ENCODE measurements around the gene TSPEAR. TPM values are rescaled to one million over a fixed set of nuclear protein-coding genes. Genes with fewer than 3 reads are reported as not detected.

Gene TSPEAR
- total and polyA plus RNA-seq, 2 donors from 2014 or later = 0.09 to 0.22 TPM

GRCh38 chr21:44499631-44500030, 211.7 kb downstream of the TSPEAR start:
- Histone ChIP-seq H3K9me3 (ENCODE audit: control insufficient read depth in 2 of 3, insufficient read depth in 1 of 3, low read length in 3 of 3) (no peaks in the 10 kb centered on the region), H3K36me3 (ENCODE audit: control insufficient read depth in 2 of 3, insufficient read depth in 3 of 3, low read length in 3 of 3) (no peaks in the 10 kb centered on the region), H3K27ac (ENCODE audit: low read depth in 2 of 2, low read length in 2 of 2) (no peak overlapping the region), H3K4me1 (ENCODE audit: control insufficient read depth in 2 of 3, insufficient read depth in 2 of 3, low read depth in 1 of 3, low read length in 3 of 3) (no peaks in the 10 kb centered on the region), H3K4me3 (ENCODE audit: low read length in 3 of 3) (no peak overlapping the region), H3K27me3 (ENCODE audit: control insufficient read depth, insufficient read depth, low read length) (no peaks in the 10 kb centered on the region), H3K9ac (ENCODE audit: low read length in 3 of 3) (no peak overlapping the region)
- TF ChIP-seq CTCF (IDR thresholded peaks at IDR 0.05; ENCODE audit: borderline replicate concordance, extremely low read depth, insufficient read depth) = no peak
- DNase-seq (peak in 1 of 5 donors; percentile 52), FAIRE-seq (no peak)
- intact Hi-C loops (cut with DNase I) = no loop called here

- Histone ChIP-seq H3K27ac (ENCODE audit: low read depth in 2 of 2, low read length in 2 of 2) (no peak overlapping the region), H3K9ac (ENCODE audit: low read length in 3 of 3) (no peak overlapping the region), H3K4me3 (ENCODE audit: low read length in 3 of 3) (no peak overlapping the region), H3K36me3 (ENCODE audit: control insufficient read depth in 2 of 3, insufficient read depth in 3 of 3, low read length in 3 of 3) (no peaks in the 10 kb centered on the region), H3K9me3 (ENCODE audit: control insufficient read depth in 2 of 3, insufficient read depth in 1 of 3, low read length in 3 of 3) (no peaks in the 10 kb centered on the region), H3K27me3 (ENCODE audit: control insufficient read depth, insufficient read depth, low read length) (no peaks in the 10 kb centered on the region), H3K4me1 (ENCODE audit: control insufficient read depth in 2 of 3, insufficient read depth in 2 of 3, low read depth in 1 of 3, low read length in 3 of 3) (no peaks in the 10 kb centered on the region)
- intact Hi-C loops (cut with DNase I) = no loop called here
- peak in 1 of 5 donors; percentile 62 for DNase-seq
- TF ChIP-seq CTCF (IDR thresholded peaks at IDR 0.05; ENCODE audit: borderline replicate concordance, extremely low read depth, insufficient read depth) = no peak
- no peak for FAIRE-seq
Observed at GRCh38 chr21:44499211-44499560, 212.2 kb downstream of the TSPEAR start.

GRCh38 chr21:44498280-44499210, 212.8 kb downstream of the TSPEAR start:
- no peak for FAIRE-seq
- DNase-seq = peak in 1 of 5 donors; percentile 14
- no peak overlapping the region for H3K27ac ChIP-seq (ENCODE audit: low read depth in 2 of 2, low read length in 2 of 2)
- no peaks in the 10 kb centered on the region for H3K36me3 ChIP-seq (ENCODE audit: control insufficient read depth in 2 of 3, insufficient read depth in 3 of 3, low read length in 3 of 3)
- H3K4me3 ChIP-seq (ENCODE audit: low read length in 3 of 3) = no peak overlapping the region
- H3K27me3 ChIP-seq (ENCODE audit: control insufficient read depth, insufficient read depth, low read length) = no peaks in the 10 kb centered on the region
- TF ChIP-seq CTCF (IDR thresholded peaks at IDR 0.05; ENCODE audit: borderline replicate concordance, extremely low read depth, insufficient read depth) = no peak
- H3K9ac ChIP-seq (ENCODE audit: low read length in 3 of 3) = no peak overlapping the region
- intact Hi-C loops (cut with DNase I) = no loop called here
- H3K4me1 ChIP-seq (ENCODE audit: control insufficient read depth in 2 of 3, insufficient read depth in 2 of 3, low read depth in 1 of 3, low read length in 3 of 3) = no peaks in the 10 kb centered on the region
- H3K9me3 ChIP-seq (ENCODE audit: control insufficient read depth in 2 of 3, insufficient read depth in 1 of 3, low read length in 3 of 3) = peaks cover 0 to under 1% (median 0%) of the 10 kb centered on the region in 3 donors

Data from kidney (tissue), 14 donors.